ENCODE results near the gene ZSCAN26.
A peak's percentile ranks its signal among the peaks of the same experiment; 100 is the strongest.

Gene ZSCAN26

DNA sequence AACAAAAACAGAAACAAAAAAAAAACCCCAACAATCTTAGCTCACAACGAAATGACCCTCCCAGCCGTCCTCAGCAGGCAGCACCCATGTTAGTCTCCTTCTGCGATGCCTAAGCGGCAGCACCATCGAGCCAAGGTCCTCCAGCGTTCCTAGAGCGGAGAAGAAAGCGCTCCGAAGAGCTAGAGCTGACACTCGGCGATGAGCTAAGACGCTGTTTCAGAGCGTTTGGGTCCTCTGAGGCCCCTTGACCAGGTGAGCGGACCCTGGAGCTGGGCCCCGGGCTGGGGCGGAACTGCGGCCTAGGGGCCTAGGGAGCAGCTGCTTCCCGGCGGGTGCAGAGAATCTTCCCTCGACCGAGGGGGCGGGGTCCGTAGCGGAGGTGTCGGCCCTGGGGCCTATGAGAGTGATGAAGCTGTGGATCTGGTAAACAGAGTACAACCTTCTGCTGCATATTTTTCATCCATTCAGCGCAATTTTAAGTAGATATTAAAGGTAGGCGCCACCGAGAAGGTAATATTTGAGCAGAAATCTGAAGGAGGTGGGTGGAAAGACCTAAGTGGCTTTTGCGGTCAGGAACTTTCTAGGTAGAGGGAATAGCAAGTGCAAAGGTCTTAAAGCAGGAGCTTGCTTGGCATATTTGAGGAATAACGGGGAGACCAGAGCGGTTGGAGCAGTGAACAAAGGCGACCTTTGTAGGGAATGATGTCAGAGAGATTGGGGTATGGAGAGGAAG lies at the start of gene ZSCAN26:
ZSCAN26 (plus strand) TSS at position 182 of the 733 bp plus-strand sequence. CDS start 4,777 bp downstream, outside the sequence.
- DNase-seq = peak; percentile 92
- in situ Hi-C loops (cut with MboI; ENCODE audit: low pct_unique_long_range_greater_than_20kb, low sequenced_read_pairs) = no loop called here

DNA sequence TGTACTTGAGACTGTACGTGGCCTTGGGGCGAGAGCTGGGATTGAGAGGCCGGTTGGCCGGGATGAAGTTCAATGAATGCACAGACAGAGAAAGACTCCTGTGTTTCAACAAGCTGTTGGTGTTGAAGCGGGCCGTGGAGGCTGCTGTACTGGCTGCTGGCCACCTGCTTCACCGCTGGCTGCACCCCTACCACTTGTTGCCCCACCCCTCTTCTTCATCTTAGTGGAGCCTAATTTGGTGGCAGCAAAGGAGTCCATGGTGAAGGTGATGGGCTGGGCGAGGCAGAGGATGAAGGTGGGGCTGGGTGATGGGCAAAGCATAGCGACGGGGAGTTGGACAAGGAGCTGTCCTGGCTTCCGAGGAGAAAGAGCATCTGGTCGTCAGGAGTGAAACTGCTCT lies 49.1 kb upstream of the ZSCAN26 start:
- in situ Hi-C loops (cut with MboI; ENCODE audit: low pct_unique_long_range_greater_than_20kb, low sequenced_read_pairs) = no loop called here
- no peak for DNase-seq

DNA sequence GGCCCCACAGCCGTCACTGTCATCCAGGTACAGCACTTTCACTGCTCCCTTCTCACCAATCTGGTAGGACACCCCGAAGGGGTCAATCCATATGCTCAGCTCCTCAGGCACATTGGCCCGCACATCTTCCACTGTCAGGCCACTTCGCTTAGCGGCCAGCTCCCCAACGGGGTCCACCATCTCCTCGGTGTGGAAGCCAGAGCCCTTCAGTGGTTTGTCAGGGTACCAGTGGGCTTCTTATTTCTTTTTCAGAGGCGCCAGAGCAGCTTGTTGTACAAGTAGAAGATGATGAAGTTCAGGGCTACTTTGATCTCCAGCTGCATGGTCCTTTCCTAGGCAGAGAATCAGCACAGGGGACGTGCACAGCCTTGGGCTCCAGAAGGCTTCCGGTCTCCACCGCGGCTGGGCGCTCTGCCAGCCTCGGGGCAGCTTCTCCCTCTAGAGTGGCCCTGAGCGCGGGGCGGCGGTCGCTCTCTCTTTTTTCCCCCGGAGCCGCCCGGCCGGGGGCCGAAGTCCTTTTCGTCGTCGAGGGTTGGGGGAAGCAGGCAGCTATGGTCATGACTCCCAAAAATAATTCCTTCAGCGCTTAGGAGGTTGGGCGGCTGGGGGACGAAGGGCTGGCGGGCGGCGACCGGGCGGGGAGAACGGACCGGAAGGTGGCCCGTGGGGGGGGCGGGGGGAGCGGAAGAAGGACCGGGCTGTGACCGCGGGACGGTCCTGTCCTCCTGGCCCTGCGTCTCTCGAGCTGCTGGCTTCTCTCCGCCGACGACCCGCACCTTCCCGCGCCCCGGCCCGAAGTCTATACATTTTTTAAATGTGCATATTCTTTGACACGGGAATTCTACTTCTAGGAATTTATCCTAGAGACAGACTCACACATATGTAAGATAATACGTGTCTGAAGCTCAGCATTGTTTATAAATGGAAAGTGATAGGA lies 48.4 kb upstream of the ZSCAN26 start:
- in situ Hi-C loops (cut with MboI; ENCODE audit: low pct_unique_long_range_greater_than_20kb, low sequenced_read_pairs) = no loop called here
- peak; percentile 80 for DNase-seq

DNA sequence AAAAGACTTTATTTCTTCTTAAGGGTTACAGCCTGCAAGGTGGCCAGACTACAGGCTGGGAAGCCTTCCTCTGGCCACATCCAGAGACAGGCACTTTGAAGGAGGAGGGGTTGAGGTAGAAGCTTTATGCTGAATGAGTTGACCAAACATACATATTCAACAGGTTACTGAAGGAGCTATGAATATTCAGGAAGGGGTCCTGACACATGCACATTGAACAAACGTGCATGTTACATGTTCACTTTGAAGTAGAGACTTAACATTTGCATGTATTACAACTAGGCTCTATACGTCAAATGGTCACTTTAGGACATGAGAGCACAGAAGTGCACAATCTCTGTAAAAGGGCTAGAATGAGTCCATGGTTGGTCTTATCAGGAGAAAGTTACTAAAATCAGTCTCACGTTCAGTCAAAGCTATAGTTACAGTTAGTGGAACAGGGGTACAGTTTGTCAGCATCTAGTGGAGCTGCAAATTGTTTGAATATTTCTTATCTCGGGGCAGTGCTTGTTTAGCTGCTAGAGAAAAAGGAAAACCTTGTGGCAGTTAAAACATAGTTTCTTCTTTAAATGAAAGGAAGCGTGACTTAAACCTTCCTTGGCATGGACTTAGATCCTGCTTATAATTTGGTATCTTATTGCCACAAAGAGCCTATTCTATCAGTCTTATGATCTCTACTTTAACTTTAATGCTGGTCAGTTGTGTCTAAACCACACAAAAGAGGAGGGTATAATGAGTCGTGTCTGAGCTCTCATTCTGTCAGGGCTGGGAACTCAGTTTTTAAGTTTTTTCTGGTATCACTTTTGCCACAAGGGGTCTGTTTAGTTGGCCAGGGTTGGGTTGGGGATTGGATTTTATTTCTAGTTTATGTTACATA lies 46.4 kb upstream of the ZSCAN26 start:
- no peak for DNase-seq
- in situ Hi-C loops (cut with MboI; ENCODE audit: low pct_unique_long_range_greater_than_20kb, low sequenced_read_pairs) = no loop called here

DNA sequence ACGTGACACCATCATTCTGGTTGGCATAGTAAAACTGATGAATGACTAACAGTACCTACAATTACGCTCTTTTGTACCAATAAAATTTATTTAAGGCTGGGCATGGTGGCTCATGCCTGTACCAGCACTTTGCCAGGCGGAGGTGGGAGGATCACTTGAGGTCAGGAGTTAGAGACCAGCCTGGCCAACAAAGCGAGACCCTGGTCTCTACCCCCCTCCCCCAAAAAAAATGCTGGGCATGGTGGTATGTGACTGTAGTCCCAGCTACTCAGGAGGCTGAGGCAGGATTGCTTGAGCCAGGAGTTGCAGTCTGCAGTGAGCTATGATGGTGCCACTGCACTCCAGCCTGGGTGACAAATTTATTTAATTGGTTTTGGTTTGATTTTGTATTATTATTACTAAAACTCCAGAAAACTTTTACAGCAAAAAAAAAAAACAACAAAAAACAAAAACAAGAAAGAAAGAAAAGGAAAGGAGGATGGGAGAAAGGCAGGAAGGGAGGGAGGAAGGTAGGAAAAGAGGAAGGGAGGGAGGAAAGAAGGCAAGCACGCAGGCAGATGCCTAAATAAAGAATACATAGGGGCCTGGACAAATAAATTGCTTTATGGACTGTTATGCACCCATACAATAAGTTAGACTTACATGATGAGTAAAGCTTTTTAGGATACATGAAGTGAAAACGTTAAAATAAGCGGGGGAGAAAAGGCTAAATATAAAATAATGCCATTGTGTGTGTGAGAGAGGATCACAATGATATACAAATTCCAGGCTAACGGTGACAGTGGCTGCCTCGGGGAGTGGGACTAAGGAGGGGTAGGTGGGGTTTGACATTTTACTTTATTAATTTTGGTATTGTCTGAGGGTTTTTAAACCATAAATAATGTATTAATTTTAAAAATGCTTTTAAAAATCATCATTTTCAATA lies 42.5 kb upstream of the ZSCAN26 start:
- in situ Hi-C loops (cut with MboI; ENCODE audit: low pct_unique_long_range_greater_than_20kb, low sequenced_read_pairs) = no loop called here

DNA sequence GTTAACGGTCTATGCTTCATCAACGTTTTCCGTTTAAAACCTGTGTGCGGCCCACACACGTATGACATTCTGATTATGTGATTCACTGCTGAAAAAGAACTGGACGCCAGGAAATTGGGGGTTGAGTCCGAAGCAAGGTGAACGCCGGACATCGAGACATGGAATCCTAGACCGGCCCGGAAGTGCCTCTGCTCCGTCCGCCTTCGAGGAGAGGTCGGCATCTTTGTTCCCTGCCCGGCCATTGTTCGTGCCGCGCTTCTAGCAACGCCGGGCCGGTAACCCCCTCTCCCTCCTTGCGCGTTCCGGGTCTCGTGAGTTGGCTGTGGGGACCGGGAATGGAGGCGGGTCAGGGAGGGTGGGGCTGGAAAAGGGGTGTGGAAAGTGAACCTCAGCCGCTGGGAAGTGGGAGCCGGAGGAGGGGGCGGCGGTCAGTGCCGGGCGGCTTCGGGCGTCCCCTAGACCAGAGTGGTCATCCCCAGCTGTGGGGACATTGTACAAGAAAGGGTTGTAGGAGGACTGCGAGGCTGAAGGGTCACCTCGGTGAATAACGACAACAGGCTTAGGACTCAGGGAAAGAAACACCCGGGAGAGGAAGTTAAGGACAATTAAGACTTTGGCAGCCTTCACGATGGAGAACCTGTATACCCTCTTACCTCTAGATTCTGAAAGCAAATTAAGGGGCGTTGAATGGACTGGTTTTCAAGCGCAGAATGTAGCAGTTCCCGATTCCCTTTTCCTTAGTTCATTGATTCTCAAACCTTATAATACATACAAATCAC lies 41.7 kb upstream of the ZSCAN26 start, which contains the start of gene ZSCAN9:
ZSCAN9 (plus strand) TSS at position 220 of the 779 bp plus-strand sequence. CDS start 1,810 bp downstream, outside the sequence.
- DNase-seq = peak; percentile 77
- in situ Hi-C loops (cut with MboI; ENCODE audit: low pct_unique_long_range_greater_than_20kb, low sequenced_read_pairs) = no loop called here

More for the DNA sequence above, 42.5 kb upstream of the ZSCAN26 start:
- peak; percentile 26 for DNase-seq

DNA sequence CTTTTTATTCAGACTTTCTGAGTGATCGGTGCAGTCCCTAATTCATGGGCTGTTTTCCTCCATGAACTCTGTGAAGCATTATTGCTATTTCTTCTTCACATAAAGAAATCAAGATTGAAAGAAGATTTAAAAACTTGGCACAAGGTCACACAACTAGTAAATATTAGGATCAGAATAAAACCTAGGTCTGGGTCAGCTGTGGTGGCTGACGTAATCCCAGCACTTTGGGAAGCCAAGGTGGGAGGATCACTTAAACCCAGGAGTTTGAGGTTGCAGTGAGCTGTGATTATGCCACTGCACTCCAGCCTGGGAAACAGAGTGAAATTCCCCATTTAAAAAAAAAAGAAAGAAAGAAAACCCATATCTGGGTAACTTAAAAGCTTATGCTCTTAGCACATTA lies 40.5 kb upstream of the ZSCAN26 start:
- no peak for DNase-seq
- in situ Hi-C loops (cut with MboI; ENCODE audit: low pct_unique_long_range_greater_than_20kb, low sequenced_read_pairs) = no loop called here

DNA sequence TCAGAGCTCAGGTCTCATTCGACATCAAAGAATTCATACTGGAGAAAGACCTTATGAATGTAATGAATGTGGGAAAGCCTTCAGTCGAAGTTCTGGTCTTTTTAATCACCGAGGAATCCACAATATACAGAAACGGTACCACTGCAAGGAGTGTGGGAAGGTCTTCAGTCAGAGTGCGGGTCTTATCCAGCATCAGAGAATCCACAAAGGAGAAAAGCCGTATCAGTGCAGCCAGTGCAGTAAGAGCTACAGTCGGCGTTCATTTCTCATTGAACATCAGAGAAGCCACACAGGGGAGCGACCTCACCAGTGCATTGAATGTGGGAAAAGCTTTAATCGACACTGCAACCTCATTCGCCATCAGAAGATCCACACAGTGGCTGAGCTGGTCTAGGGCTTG lies 34.2 kb upstream of the ZSCAN26 start:
- no peak for DNase-seq
- in situ Hi-C loops (cut with MboI; ENCODE audit: low pct_unique_long_range_greater_than_20kb, low sequenced_read_pairs) = no loop called here

DNA sequence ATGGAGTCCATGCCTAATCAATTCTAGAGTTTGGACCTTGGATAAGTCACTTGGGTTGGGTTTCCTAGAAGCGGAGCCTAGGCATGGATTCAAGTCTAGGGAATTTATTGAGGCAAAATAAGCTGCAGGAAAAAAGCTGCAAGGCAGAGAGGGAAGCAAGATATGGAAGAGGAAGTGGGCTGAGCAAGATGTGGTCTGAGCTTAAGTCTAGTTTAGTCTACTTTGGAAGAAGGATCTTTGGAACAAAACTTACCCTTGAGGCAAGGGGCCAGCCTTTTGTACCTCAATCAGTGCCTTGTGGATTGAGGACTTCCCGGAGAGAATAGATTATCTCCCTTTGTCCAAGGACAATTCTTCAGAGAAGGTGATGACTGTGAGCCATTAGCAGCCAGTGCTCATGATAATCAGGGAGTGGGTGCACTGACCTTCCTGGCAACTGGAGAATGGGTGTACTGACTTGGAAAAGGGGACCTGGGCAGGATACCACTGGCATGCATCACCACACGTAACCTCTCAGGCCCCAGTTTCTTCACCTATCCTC lies 31.0 kb upstream of the ZSCAN26 start:
- in situ Hi-C loops (cut with MboI; ENCODE audit: low pct_unique_long_range_greater_than_20kb, low sequenced_read_pairs) = no loop called here
- DNase-seq = peak; percentile 33

DNA sequence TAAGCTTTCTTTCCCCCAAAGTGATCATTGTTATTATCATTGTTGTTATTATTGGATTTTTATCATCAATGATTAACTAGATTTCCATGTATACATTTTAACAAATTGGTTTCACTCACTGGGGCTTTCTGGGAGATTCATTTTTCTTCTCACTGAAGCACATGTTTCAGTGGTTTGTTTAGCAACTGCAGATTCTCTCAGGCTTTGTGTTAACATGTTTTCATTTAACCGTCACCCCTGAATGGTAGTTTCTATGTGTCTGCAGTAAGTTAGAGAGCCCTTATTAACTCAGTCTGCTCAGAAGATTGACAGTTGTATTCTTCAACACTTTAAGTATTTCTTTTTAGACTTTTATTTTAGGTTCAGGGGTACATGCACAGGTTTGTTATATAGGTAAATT lies 27.3 kb upstream of the ZSCAN26 start:
- in situ Hi-C loops (cut with MboI; ENCODE audit: low pct_unique_long_range_greater_than_20kb, low sequenced_read_pairs) = no loop called here
- DNase-seq = no peak

DNA sequence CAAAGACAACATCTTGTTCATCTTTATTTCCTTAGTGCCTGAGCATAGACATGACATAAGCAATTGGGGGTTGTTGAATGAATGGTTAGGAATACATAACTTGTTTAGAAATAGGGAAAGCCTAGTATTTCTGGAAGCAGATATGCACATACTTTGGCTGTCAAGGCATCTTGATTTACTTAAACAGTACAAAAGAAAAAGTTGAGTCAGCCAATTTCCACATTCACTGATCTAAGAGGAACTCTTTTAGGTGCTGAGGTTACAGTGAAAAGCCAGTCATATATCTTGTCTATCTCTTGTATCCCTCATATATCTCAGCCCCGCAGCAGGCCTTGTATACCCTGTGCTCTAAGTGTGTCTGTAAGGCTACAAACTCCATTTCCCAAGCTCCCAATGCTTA lies 26.5 kb upstream of the ZSCAN26 start:
- in situ Hi-C loops (cut with MboI; ENCODE audit: low pct_unique_long_range_greater_than_20kb, low sequenced_read_pairs) = no loop called here
- DNase-seq = no peak

DNA sequence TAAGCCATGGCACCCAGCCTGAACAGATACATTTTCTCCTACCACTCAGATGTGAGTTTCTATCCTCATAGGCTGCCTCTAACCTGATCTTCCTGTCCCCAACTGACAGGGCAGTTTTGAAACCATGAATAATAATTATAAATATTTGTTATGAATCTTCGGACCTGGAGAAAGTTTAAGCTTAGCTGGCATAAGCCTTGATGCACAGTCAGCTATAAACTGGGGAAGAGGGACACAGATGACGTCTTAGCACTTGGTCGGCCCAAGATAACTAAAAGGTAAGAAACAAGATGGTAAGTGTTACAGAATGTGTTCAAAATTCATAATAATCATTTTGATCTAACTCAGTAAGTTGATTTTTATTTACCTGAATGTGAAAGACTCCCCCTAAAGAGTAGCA lies 23.0 kb upstream of the ZSCAN26 start:
- no peak for DNase-seq

DNA sequence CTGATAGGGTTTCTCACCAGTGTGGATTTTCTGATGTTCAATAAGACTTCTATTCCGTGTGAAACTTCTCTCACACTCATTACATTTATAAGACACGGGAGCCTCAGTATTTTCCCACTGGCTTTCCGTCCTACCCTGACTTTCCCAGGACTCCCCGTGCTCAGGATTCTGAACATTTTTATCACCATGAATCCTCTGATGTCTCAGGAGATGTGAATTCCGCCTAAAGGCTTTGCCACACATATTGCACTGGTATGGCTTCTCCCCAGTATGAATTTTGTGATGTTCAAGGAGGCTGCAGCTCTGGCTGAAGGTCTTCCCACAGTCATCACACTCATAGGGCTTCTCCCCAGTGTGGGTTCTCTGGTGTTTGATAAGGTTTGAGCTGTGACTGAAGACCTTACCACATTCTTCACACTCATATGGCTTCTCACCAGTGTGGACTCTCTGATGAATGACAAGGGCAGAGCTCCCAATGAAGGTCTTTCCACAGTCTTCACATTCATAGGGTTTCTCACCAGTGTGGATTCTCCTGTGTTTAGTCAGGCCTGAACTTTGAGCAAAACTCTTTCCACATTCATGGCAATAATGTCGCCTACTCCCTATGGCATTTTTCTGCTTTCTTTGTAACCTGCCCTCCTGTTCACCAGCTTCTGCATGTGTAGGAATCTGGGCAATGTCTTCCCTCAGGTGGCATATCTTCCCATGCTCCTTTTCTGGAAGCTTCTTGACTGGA lies 21.6 kb upstream of the ZSCAN26 start:
- in situ Hi-C loops (cut with MboI; ENCODE audit: low pct_unique_long_range_greater_than_20kb, low sequenced_read_pairs) = no loop called here
- no peak for DNase-seq

More for the DNA sequence above, 23.0 kb upstream of the ZSCAN26 start:
- in situ Hi-C loops (cut with MboI; ENCODE audit: low pct_unique_long_range_greater_than_20kb, low sequenced_read_pairs) = no loop called here

DNA sequence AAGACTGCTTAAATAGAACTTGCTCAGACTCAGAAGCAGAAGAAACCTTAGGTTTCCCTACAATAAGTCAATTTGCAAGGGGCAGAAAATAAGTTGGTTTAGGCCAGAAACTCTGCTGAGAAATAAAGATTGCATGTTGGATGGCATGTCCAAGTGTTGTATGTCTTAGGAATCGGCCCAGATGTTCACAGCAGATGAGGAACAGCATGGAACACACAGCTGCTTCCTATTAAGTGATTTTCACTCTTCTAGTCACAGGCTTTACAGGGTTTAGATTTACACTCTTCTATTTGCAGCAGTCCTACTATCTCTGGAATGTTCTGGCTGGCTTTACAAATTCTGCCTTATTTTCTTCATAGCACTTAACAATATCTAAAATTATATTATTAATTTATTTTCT lies 18.0 kb upstream of the ZSCAN26 start:
- in situ Hi-C loops (cut with MboI; ENCODE audit: low pct_unique_long_range_greater_than_20kb, low sequenced_read_pairs) = no loop called here
- DNase-seq = no peak

DNA sequence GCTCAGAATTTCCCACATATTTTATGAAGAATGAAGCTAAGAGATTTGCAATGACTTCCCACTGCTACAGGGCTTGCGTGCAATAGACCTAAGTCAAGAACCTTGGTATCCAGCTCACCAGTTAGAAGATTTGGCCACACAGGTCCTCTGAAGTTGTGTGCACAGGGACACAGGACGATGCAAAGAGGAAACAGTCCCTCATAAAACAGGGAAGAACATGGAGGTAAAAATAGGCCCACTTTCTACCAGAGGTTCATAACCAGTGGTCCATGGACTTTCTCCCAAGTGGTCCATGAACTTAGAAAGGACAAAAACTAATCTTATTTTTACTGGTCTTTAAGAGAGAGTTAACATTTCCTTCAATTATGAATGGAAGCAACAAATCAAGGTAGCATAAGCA lies 16.2 kb upstream of the ZSCAN26 start:
- in situ Hi-C loops (cut with MboI; ENCODE audit: low pct_unique_long_range_greater_than_20kb, low sequenced_read_pairs) = no loop called here
- DNase-seq = no peak

DNA sequence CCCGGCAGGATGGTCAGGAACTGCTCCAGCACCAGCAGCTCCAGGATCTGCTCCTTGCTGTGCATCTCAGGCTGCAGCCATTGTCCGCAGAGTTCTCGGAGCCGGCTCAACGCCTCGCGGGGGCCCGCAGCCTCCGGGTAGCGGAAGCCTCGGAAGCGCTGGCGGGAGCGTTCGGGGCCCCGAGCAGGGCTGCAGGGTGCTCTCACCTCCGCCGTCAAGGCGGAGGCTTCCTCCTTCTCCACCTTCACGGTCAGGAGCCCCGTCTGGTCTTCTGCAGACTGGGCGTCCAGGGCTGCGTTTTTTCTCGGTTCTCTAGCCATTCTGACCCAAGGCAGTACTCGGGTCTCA lies 15.3 kb upstream of the ZSCAN26 start:
- DNase-seq = no peak
- in situ Hi-C loops (cut with MboI; ENCODE audit: low pct_unique_long_range_greater_than_20kb, low sequenced_read_pairs) = no loop called here

Measured in KBM-7 (cell line).